Prostate gland (tissue), 2 donors: ENCODE results near the gene KRTAP10-1. TPM values are rescaled to one million over a fixed set of nuclear protein-coding genes. Genes with fewer than 3 reads are reported as not detected.

Source experiments
- DNase-seq: peaks from one replicate; pipeline ENCODE4 v3.0.0-alpha.2; 2019; ENCODE audit warnings: low spot score
- H3K27ac ChIP-seq, 2 donors: fragments of 200-600 bp; sonication (generic); 2 replicates each; pipeline ENCODE4 v1.5.1; 2017 to 2019
- H3K27me3 ChIP-seq: fragments of 200-600 bp; sonication (generic); replicated peaks from 2 replicates; pipeline ENCODE4 v1.5.1; 2019; ENCODE audit not compliant: insufficient read depth
- H3K36me3 ChIP-seq, 2 donors: fragments of 200-600 bp; sonication (generic); 1 replicate in 1 of 2; 2 replicates in 1 of 2; pipeline versions ENCODE4 v1.5.1 to v1.8.1; 2017 to 2019
- H3K4me1 ChIP-seq: fragments of 200-600 bp; sonication (generic); replicated peaks from 2 replicates; pipeline ENCODE4 v1.5.1; 2019
- H3K4me3 ChIP-seq, 2 donors: fragments of 200-600 bp; sonication (generic); 2 replicates each; pipeline ENCODE4 v1.5.1; 2017 to 2019
- H3K9me3 ChIP-seq: fragments of 200-600 bp; sonication (generic); 2 replicates; pipeline ENCODE4 v1.5.1; 2017
- POLR2A ChIP-seq: fragments of 450-650 bp; IDR thresholded peaks from one replicate; pipeline ENCODE4 v1.6.1; 2016; ENCODE audit warnings: antibody characterized with exemption, mild to moderate bottlenecking
- POLR2AphosphoS5 ChIP-seq: sonication (generic); formaldehyde crosslinking; IDR thresholded peaks from one replicate; pipeline ENCODE4 v1.6.1; 2017; ENCODE audit warnings: antibody characterized with exemption
- WGBS: methylation state at CpG from one replicate; pipeline ENCODE4 v1.1.5; 2018; 5-methylcytosine and 5-hydroxymethylcytosine counted together
- intact Hi-C: fragments of 100-400 bp; cut with DNase I; formaldehyde crosslinking; loops from one replicate; pipeline ENCODE4 v1.14.2; 2022
- total RNA-seq, 2 donors: library from RNA; depleted of rRNA; stranded (reverse); fragments of >200 nt; gene quantifications; one replicate each; pipeline ENCODE4 v1.1.0, GENCODE V29; 2016
- TF ChIP-seq, protein P1 (sequence below), 4 experiments: fragments of 200-600 bp in 2 of 4; fragments of 450-650 bp in 2 of 4; sonication (generic) in 2 of 4; IDR thresholded peaks; 1 replicate in 3 of 4; 2 replicates in 1 of 4; pipeline ENCODE4 v1.5.1; 2016 to 2019; ENCODE audit warnings: antibody characterized with exemption in 4 of 4, mild to moderate bottlenecking in 2 of 4, moderate library complexity in 2 of 4

The KRTAP10-1 gene
- total RNA-seq, 2 donors from 2014 or later, result not detected

DNA sequence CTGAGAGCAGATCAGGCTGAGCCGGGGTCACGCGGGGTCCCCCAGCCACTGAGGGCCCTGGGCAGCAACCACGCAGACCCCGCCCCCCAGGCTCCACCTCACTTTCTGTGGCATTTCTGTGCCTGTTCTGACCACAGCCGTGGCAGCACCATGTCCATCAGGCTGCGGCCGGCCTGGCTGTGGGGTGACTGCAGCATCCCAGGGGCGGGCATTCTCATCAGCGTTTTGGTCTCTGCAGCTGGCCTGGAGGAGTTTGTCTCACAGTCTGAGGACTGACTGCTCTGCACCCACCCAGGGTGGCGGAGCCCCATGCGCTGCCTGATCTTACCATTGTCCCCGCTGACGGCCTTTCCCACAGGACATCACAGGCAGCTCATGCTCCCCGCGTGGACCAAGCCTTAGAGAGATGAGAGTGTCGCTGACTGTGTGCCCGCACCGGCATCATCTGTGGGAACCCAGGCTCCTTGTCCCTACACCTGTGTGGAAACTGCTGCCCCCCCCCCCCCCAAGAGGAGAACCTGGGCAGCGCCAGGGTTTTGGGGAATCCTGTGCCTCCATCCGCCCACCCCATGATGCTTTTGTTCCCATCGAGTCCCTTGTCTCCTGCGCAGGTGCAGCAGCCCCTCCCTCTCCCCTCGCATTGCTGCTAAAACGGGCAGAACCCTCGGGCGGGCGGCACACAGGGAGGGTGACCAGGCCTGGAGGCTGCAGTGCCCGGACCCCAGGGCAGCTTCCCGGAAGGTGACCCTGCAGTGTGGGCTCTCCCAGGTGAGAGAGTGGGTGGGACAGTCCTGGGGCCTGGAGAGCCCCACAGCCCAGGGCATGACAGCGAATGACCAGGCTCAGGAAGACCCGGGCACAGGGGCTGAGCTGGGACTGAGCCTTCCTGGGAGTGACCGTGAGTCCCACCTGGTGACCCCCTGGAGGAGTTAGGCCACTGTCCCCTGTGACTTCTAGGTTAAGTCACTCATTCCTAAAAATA is 1.8 kb downstream of the KRTAP10-1 start:
- no peaks in the 10 kb centered on the region for H3K9me3 ChIP-seq
- H3K4me3 ChIP-seq, result no peak overlapping the region
- no peak for TF ChIP-seq POLR2AphosphoS5
- no peak for TF ChIP-seq POLR2A
- WGBS, result 88% methylated on average over 31 of the region's 33 CpGs
- intact Hi-C loops, result no loop called here
- H3K4me1 ChIP-seq, result no peaks in the 10 kb centered on the region
- no peaks in the 10 kb centered on the region for H3K36me3 ChIP-seq
- no peak for DNase-seq
- no peak overlapping the region for H3K27ac ChIP-seq
- peaks cover 3% of the 10 kb centered on the region for H3K27me3 ChIP-seq

GRCh38 chr21:44535963-44536362 is 4.0 kb downstream of the KRTAP10-1 start:
- Histone ChIP-seq H3K9me3 (no peaks in the 10 kb centered on the region), H3K27ac (no peak overlapping the region), H3K27me3 (peaks cover 3% of the 10 kb centered on the region), H3K4me3 (no peak overlapping the region), H3K36me3 (no peaks in the 10 kb centered on the region), H3K4me1 (no peaks in the 10 kb centered on the region)
- no peak for DNase-seq
- WGBS, result 68% methylated on average over 7 of the region's 7 CpGs
- TF ChIP-seq POLR2AphosphoS5, result no peak
- TF ChIP-seq POLR2A, result no peak
- TF ChIP-seq, protein P1, sequence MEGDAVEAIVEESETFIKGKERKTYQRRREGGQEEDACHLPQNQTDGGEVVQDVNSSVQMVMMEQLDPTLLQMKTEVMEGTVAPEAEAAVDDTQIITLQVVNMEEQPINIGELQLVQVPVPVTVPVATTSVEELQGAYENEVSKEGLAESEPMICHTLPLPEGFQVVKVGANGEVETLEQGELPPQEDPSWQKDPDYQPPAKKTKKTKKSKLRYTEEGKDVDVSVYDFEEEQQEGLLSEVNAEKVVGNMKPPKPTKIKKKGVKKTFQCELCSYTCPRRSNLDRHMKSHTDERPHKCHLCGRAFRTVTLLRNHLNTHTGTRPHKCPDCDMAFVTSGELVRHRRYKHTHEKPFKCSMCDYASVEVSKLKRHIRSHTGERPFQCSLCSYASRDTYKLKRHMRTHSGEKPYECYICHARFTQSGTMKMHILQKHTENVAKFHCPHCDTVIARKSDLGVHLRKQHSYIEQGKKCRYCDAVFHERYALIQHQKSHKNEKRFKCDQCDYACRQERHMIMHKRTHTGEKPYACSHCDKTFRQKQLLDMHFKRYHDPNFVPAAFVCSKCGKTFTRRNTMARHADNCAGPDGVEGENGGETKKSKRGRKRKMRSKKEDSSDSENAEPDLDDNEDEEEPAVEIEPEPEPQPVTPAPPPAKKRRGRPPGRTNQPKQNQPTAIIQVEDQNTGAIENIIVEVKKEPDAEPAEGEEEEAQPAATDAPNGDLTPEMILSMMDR (IDR thresholded peaks at IDR 0.05), result no peak
- intact Hi-C loops, result no loop called here

- H3K27ac ChIP-seq, result no peak overlapping the region
- no peaks in the 10 kb centered on the region for H3K36me3 ChIP-seq
- DNase-seq, result no peak
- H3K27me3 ChIP-seq, result peaks cover 3% of the 10 kb centered on the region
- WGBS, result 88% methylated on average over 6 of the region's 6 CpGs
- H3K4me3 ChIP-seq, result no peak overlapping the region
- intact Hi-C loops, result no loop called here
- H3K4me1 ChIP-seq, result no peaks in the 10 kb centered on the region
- TF ChIP-seq POLR2AphosphoS5 (no peak), POLR2A (no peak)
- TF ChIP-seq, protein P1 (IDR thresholded peaks at IDR 0.05), result no peak
- no peaks in the 10 kb centered on the region for H3K9me3 ChIP-seq
Observed at GRCh38 chr21:44534688-44535087, 5.3 kb downstream of the KRTAP10-1 start.

GRCh38 chr21:44533891-44534627 is 5.9 kb downstream of the KRTAP10-1 start:
- H3K27ac ChIP-seq, result no peak overlapping the region
- H3K36me3 ChIP-seq, result no peaks in the 10 kb centered on the region
- WGBS, result 88% methylated on average over 19 of the region's 21 CpGs
- peaks cover 3% of the 10 kb centered on the region for H3K27me3 ChIP-seq
- no peak for DNase-seq
- TF ChIP-seq POLR2A (no peak), POLR2AphosphoS5 (no peak)
- TF ChIP-seq, protein P1 (IDR thresholded peaks at IDR 0.05), result no peak
- no peaks in the 10 kb centered on the region for H3K9me3 ChIP-seq
- intact Hi-C loops, result no loop called here
- no peak overlapping the region for H3K4me3 ChIP-seq
- no peaks in the 10 kb centered on the region for H3K4me1 ChIP-seq

DNA sequence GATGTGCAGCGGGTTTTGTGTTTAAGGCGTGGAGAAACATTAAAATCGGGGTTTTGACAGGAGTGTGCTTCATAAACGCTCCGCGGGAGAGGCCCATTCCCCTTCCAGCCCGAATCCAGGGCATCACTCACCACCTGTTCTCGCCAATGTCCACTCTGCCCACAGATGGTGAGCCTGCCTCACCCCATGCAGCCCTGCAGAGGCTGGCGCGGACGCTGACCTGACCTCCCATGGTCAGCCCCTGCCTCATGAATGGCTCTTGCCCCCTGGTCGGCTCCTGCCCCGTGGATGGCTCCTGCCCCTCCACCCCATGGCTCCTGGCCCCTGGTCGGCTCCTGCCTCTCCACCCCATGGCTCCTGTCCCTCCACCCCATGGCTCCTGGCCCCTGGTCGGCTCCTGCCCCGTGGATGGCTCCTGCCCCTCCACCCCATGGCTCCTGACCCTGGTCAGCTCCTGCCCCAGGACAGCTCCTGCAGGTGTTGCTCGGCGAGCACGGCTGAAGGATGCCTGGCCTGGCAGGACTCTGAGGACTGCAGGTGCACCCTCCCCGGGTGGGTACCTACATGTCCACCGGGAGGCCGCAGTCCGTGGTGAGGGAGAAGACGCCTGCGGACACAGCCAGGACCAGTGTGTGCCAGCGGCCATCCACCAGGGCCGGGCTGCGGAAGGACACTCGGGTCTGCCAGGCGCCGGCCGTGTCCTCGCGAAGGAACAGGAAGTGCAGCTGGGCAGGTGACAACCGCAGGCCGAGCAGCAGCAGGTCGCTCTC is 6.7 kb downstream of the KRTAP10-1 start:
- Histone ChIP-seq H3K27me3 (no peaks in the 10 kb centered on the region), H3K9me3 (no peaks in the 10 kb centered on the region), H3K27ac (no peak overlapping the region), H3K4me3 (no peak overlapping the region), H3K36me3 (no peaks in the 10 kb centered on the region), H3K4me1 (no peaks in the 10 kb centered on the region)
- WGBS, result 89% methylated on average over 34 of the region's 37 CpGs
- intact Hi-C loops, result no loop called here
- no peak for TF ChIP-seq POLR2A
- no peak for TF ChIP-seq POLR2AphosphoS5
- TF ChIP-seq, protein P1 (IDR thresholded peaks at IDR 0.05), result no peak
- no peak for DNase-seq
